ENCODE measurements around the gene PYDC1.
A peak's percentile ranks its signal among the peaks of the same experiment; 100 is the strongest.
"Not testable (repeated sequence)": the region's sequence is repeated elsewhere in the genome, so short reads cannot be mapped to it uniquely, and the experiment has no call there.

The PYDC1 gene

GRCh38 chr16:31195861-31196260 lies 21.1 kb downstream of the PYDC1 start:
- DNase-seq (ENCODE audit: low read depth), result not testable (repeated sequence)

- DNase-seq (ENCODE audit: low read depth), result no peak
Measured at GRCh38 chr16:31194898-31195297, 22.0 kb downstream of the PYDC1 start.

GRCh38 chr16:31193874-31194273 lies 23.1 kb downstream of the PYDC1 start:
- DNase-seq (ENCODE audit: low read depth), result no peak

GRCh38 chr16:31192856-31193642 lies 23.9 kb downstream of the PYDC1 start:
- DNase-seq (ENCODE audit: low read depth), result no peak

- DNase-seq (ENCODE audit: low read depth), result no peak
Measured at GRCh38 chr16:31191697-31192428, 25.1 kb downstream of the PYDC1 start.

GRCh38 chr16:31190818-31191444 lies 26.0 kb downstream of the PYDC1 start:
- no peak for DNase-seq (ENCODE audit: low read depth)

GRCh38 chr16:31190061-31190460 lies 26.9 kb downstream of the PYDC1 start:
- DNase-seq (ENCODE audit: low read depth), result no peak

GRCh38 chr16:31189412-31189778 lies 27.5 kb downstream of the PYDC1 start:
- DNase-seq (ENCODE audit: low read depth), result no peak

GRCh38 chr16:31188450-31189411 lies 28.2 kb downstream of the PYDC1 start:
- no peak for DNase-seq (ENCODE audit: low read depth)

- no peak for DNase-seq (ENCODE audit: low read depth)
Measured at GRCh38 chr16:31187808-31188189, 29.1 kb downstream of the PYDC1 start.

- DNase-seq (ENCODE audit: low read depth), result no peak
Measured at GRCh38 chr16:31186930-31187807, 29.8 kb downstream of the PYDC1 start.

GRCh38 chr16:31186176-31186575 lies 30.8 kb downstream of the PYDC1 start:
- no peak for DNase-seq (ENCODE audit: low read depth)

GRCh38 chr16:31185339-31185738 lies 31.6 kb downstream of the PYDC1 start:
- no peak for DNase-seq (ENCODE audit: low read depth)

GRCh38 chr16:31184888-31185287 lies 32.0 kb downstream of the PYDC1 start:
- DNase-seq (ENCODE audit: low read depth), result no peak

GRCh38 chr16:31183432-31184428 lies 33.2 kb downstream of the PYDC1 start:
- no peak for DNase-seq (ENCODE audit: low read depth)

GRCh38 chr16:31182391-31182790 lies 34.5 kb downstream of the PYDC1 start:
- no peak for DNase-seq (ENCODE audit: low read depth)

GRCh38 chr16:31181102-31181830 lies 35.7 kb downstream of the PYDC1 start:
- peak; percentile 67 for DNase-seq (ENCODE audit: low read depth)

GRCh38 chr16:31179747-31180459 lies 37.0 kb downstream of the PYDC1 start, which contains the start of gene FUS:
Gene FUS (plus strand): TSS chr16:31180139. CDS start chr16:31180215, 76 bp downstream.
- DNase-seq (ENCODE audit: low read depth), result peak; percentile 88
